Dendritic cell treated with granulocyte-macrophage colony-stimulating factor and Interleukin-4, amounts not matched to agents 40 ng/mL and 50 ng/mL, for 4 days (primary cell): ENCODE measurements around the gene EFNA5.

ENCODE experiments used
- H3K27ac Mint-ChIP-seq: one replicate; pipeline ENCODE4 v1.8.0; 2022; ENCODE audit warnings: mild to moderate bottlenecking, mixed read lengths
- H3K27me3 Mint-ChIP-seq: one replicate; pipeline ENCODE4 v1.8.0; 2022; ENCODE audit warnings: mild to moderate bottlenecking, mixed read lengths
- H3K36me3 Mint-ChIP-seq: one replicate; pipeline ENCODE4 v1.8.0; 2022; ENCODE audit warnings: low read depth, mixed read lengths
- H3K4me1 Mint-ChIP-seq: one replicate; pipeline ENCODE4 v1.8.0; 2022; ENCODE audit warnings: low read depth, mixed read lengths
- H3K4me3 Mint-ChIP-seq: one replicate; pipeline ENCODE4 v1.8.0; 2022; ENCODE audit warnings: mild to moderate bottlenecking, moderate library complexity, mixed read lengths
- H3K9me3 Mint-ChIP-seq: one replicate; pipeline ENCODE4 v1.8.0; 2022; ENCODE audit warnings: mixed read lengths
- intact Hi-C: fragments of 100-400 bp; cut with micrococcal nuclease; formaldehyde crosslinking; loops from one replicate; pipeline ENCODE4 v1.15.0; 2022

EFNA5 gene

GRCh38 chr5:107668154-107669095, 2.3 kb downstream of the EFNA5 start:
- Mint-ChIP-seq H3K27me3 (peaks cover 58% of the 10 kb centered on the region), H3K36me3 (no peaks in the 10 kb centered on the region), H3K4me3 (no peak overlapping the region), H3K27ac (no peak overlapping the region), H3K4me1 (peaks cover 43% of the 10 kb centered on the region), H3K9me3 (no peaks in the 10 kb centered on the region)
- intact Hi-C loops = no loop called here

DNA sequence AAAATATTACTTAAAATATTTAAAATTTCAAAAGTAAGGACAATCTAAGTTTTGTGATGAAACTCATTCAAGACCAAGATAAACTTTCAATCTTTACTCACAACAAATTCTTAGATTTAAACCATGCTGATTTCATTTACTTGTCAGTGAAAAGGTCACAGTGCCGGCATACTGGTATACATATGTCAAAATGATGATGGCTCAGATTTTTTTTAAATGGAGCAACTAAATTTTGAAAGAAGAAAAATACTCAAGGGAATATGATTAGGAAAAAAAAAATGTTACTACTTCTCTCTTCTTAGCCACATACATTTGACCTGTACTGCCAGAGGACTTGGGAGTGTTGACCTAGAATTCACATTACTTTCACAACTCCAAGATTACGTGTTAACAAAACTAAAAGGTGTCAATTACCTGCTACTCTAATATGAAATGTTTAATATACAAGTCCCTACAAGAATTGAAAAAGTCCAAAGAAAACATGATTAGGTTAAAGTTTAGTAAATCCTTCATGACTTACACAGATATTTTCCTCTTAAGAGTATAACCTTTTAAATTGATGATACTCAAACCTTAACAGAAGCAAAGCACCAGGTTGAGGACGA, 4.6 kb downstream of the EFNA5 start:
- peaks cover 22% of the 10 kb centered on the region for H3K4me1 Mint-ChIP-seq
- H3K4me3 Mint-ChIP-seq = no peak overlapping the region
- H3K36me3 Mint-ChIP-seq = no peaks in the 10 kb centered on the region
- H3K27me3 Mint-ChIP-seq = peaks cover 40% of the 10 kb centered on the region
- intact Hi-C loops = no loop called here
- H3K9me3 Mint-ChIP-seq = no peaks in the 10 kb centered on the region
- H3K27ac Mint-ChIP-seq = no peak overlapping the region

DNA sequence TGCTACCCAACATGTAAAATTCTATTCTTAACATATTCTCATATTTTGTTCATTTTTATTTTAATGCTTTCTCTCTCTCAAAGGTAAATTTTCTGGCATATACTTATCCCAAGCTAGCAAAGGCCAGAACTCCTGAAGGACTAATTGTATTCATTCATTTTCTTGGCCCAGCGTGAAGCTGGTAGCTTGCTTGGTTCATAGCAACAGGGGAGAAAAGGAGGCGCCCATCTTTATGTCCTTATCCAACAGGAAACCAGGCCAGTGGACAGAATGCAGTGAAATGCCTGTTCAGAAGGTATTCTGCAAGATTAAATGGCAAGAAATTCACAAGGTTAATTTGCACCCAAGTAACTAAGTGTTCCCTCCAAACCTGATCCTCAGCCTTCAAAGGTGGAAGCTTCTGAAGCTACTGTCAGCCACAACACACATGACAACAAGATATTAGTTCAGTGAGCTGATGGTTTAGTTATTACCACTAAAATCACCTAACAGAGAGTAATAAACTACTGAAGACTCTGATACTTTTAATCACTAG, 5.6 kb downstream of the EFNA5 start:
- H3K27me3 Mint-ChIP-seq = peaks cover 30% of the 10 kb centered on the region
- H3K4me1 Mint-ChIP-seq = peaks cover 12% of the 10 kb centered on the region
- H3K4me3 Mint-ChIP-seq = no peak overlapping the region
- intact Hi-C loops = no loop called here
- no peak overlapping the region for H3K27ac Mint-ChIP-seq
- H3K9me3 Mint-ChIP-seq = no peaks in the 10 kb centered on the region
- H3K36me3 Mint-ChIP-seq = no peaks in the 10 kb centered on the region

DNA sequence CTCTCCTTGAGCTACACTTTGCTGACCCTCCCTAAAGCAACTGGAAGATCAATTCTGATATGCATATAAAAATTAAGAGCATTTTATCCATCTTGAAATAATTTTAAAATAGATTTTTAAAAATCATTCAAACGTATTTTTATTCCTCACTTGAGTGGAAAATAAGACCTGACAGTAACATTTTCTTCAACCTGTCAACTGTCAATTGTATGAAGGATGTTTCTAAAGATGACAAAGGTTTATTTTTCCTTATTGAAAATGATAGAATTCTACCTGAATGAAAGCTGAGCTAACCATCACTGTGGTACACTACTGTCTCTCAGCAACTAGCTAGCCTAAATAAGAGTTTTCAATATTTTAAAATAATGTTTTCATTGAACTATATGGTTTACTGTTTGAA, 7.0 kb downstream of the EFNA5 start:
- no peaks in the 10 kb centered on the region for H3K36me3 Mint-ChIP-seq
- peaks cover 16% of the 10 kb centered on the region for H3K27me3 Mint-ChIP-seq
- no peaks in the 10 kb centered on the region for H3K4me1 Mint-ChIP-seq
- H3K27ac Mint-ChIP-seq = no peak overlapping the region
- H3K9me3 Mint-ChIP-seq = no peaks in the 10 kb centered on the region
- H3K4me3 Mint-ChIP-seq = no peak overlapping the region
- intact Hi-C loops = no loop called here

- no peak overlapping the region for H3K27ac Mint-ChIP-seq
- H3K36me3 Mint-ChIP-seq = no peaks in the 10 kb centered on the region
- H3K9me3 Mint-ChIP-seq = no peaks in the 10 kb centered on the region
- no peak overlapping the region for H3K4me3 Mint-ChIP-seq
- H3K27me3 Mint-ChIP-seq = peaks cover 10% of the 10 kb centered on the region
- intact Hi-C loops = no loop called here
- no peaks in the 10 kb centered on the region for H3K4me1 Mint-ChIP-seq
Observed at GRCh38 chr5:107661650-107662044, 9.1 kb downstream of the EFNA5 start.

GRCh38 chr5:107661038-107661649, 9.6 kb downstream of the EFNA5 start:
- Mint-ChIP-seq H3K36me3 (no peaks in the 10 kb centered on the region), H3K9me3 (no peaks in the 10 kb centered on the region), H3K4me3 (no peak overlapping the region), H3K27ac (no peak overlapping the region), H3K27me3 (peaks cover 6% of the 10 kb centered on the region), H3K4me1 (no peaks in the 10 kb centered on the region)
- intact Hi-C loops = no loop called here

DNA sequence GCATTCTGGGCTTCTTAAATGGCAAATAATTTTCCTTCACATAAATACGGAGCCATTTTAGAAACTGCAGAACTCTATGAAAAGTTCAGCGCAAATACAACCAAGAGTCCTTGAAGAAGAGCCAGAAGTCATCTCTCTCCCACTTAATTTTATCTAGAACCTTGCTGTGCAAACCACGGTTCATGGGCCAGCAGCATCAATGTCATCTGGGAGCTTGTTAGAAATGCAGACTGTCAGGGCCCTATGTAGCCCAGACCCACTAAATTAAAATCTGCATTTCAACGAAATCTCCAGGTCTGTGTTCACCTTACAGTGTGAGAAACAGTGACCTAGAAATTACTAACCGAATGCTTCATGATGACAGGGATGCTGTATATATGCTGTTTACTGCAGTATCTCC, 12.2 kb downstream of the EFNA5 start:
- Mint-ChIP-seq H3K4me3 (no peak overlapping the region), H3K27me3 (peaks cover 5% of the 10 kb centered on the region), H3K9me3 (no peaks in the 10 kb centered on the region), H3K27ac (no peak overlapping the region), H3K4me1 (no peaks in the 10 kb centered on the region), H3K36me3 (no peaks in the 10 kb centered on the region)
- intact Hi-C loops = no loop called here

DNA sequence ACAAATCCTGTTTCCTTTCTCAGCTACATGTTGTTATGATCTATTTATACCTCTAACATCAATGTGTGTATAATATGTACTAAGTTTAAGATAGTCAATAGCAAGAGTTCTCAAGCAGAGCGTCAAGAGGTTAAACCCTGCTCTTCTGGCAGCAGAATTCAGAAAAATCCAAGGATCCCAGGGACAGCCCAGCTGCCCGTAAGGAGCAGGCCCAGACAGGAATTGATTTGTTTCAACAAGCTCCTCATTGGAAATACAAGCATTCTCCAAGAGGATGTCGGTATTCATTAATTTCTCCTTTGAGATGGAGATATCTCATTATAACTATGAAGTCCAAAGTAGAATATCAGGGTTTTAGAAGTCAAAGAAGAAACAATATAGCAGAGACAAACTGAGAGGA, 14.9 kb downstream of the EFNA5 start:
- Mint-ChIP-seq H3K27ac (no peak overlapping the region), H3K4me3 (no peak overlapping the region), H3K4me1 (no peaks in the 10 kb centered on the region), H3K27me3 (no peaks in the 10 kb centered on the region), H3K36me3 (no peaks in the 10 kb centered on the region), H3K9me3 (no peaks in the 10 kb centered on the region)
- intact Hi-C loops = no loop called here

- no peaks in the 10 kb centered on the region for H3K4me1 Mint-ChIP-seq
- no peaks in the 10 kb centered on the region for H3K36me3 Mint-ChIP-seq
- H3K27me3 Mint-ChIP-seq = no peaks in the 10 kb centered on the region
- intact Hi-C loops = no loop called here
- H3K9me3 Mint-ChIP-seq = no peaks in the 10 kb centered on the region
- no peak overlapping the region for H3K4me3 Mint-ChIP-seq
- H3K27ac Mint-ChIP-seq = no peak overlapping the region
Observed at GRCh38 chr5:107654827-107655226, 15.9 kb downstream of the EFNA5 start.

DNA sequence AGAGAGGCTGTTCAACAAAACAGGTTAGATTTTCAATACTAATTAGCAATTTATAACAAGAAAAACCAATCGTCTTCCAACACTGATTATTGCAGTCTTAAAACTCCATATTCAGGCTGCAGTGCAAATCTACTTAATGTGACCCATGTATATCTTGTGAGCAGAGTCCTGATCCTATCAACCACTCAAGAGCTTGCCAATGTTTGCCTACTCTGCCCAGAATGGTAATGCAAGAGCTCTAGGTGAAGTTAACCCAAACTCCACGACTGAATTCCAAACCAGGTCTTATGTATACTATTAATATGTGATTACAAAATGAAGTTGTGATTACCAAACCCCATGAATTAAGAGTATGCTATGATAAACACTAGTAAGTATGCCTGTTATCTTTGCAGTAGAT, 17.1 kb downstream of the EFNA5 start:
- Mint-ChIP-seq H3K36me3 (no peaks in the 10 kb centered on the region), H3K9me3 (no peaks in the 10 kb centered on the region), H3K27ac (no peak overlapping the region), H3K4me3 (no peak overlapping the region), H3K27me3 (no peaks in the 10 kb centered on the region), H3K4me1 (no peaks in the 10 kb centered on the region)
- intact Hi-C loops = no loop called here

DNA sequence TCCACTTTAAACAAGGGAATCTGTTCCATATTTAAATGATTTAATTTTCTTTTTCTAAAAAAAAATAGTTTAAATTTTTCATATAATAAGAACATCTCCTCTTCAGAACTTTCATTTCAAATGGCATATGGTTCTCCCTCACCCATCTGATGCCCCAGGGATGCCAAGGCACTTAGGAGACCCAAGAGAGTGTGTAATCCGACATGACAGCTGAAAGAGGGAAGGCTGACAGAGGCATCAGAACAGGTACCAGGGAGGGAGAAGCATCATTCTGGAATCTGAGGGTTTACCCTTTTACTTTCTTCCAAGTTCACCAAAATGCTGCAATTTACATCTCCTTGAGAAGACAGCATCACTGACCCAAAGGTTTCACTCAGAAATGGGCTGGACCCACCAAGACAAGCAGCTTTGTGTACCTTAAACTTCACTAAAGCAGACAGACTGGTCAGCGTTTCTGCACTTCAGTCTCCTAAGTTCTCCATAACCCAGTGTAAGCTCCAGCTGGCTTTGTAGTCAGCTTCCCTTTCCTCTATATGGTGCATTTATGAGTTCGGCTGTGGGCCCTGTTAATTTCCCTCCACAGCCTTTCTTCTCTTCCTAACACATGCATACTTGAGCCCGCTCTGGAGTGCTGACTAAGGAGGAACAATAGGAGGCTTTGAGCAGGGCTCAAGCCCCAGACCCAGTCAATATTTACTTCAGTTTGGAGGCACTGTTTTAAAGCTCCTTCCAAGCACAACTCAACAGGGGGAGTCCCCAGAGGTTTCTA, 17.7 kb downstream of the EFNA5 start:
- Mint-ChIP-seq H3K27me3 (no peaks in the 10 kb centered on the region), H3K4me1 (no peaks in the 10 kb centered on the region), H3K9me3 (no peaks in the 10 kb centered on the region), H3K36me3 (no peaks in the 10 kb centered on the region), H3K27ac (no peak overlapping the region), H3K4me3 (no peak overlapping the region)
- intact Hi-C loops = no loop called here

GRCh38 chr5:107652408-107652807, 18.3 kb downstream of the EFNA5 start:
- Mint-ChIP-seq H3K9me3 (no peaks in the 10 kb centered on the region), H3K27ac (no peak overlapping the region), H3K27me3 (no peaks in the 10 kb centered on the region), H3K4me1 (no peaks in the 10 kb centered on the region), H3K4me3 (no peak overlapping the region), H3K36me3 (no peaks in the 10 kb centered on the region)
- intact Hi-C loops = no loop called here

DNA sequence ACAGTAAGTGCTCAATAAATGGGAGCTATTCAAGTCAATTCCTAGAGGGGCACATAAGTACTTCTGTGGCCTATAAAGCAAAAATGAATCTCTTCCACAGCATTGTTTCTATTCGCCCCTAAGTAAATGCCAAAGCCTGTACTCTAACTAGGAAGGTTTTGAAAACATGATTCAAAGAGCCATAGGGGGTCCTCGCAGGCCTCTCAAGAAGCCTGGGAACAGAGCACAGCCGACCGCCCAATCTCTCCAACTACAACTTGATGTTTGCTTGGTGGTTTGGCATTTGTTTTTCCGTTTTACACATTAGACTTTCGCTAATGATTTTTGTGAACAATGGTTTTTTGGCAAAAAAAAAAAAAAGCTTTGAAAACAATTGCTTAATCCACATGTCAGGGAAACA, 19.4 kb downstream of the EFNA5 start:
- Mint-ChIP-seq H3K36me3 (no peaks in the 10 kb centered on the region), H3K27me3 (no peaks in the 10 kb centered on the region), H3K27ac (no peak overlapping the region), H3K4me3 (no peak overlapping the region), H3K9me3 (no peaks in the 10 kb centered on the region), H3K4me1 (no peaks in the 10 kb centered on the region)
- intact Hi-C loops = no loop called here

GRCh38 chr5:107646418-107646817, 24.3 kb downstream of the EFNA5 start:
- H3K36me3 Mint-ChIP-seq = no peaks in the 10 kb centered on the region
- no peak overlapping the region for H3K4me3 Mint-ChIP-seq
- H3K27ac Mint-ChIP-seq = no peak overlapping the region
- H3K27me3 Mint-ChIP-seq = no peaks in the 10 kb centered on the region
- H3K4me1 Mint-ChIP-seq = no peaks in the 10 kb centered on the region
- intact Hi-C loops = no loop called here
- no peaks in the 10 kb centered on the region for H3K9me3 Mint-ChIP-seq
